Activated T-helper 1 cell treated with anti-CD3 and anti-CD28 coated beads, Interleukin-12 subunit alpha, Interleukin-12 subunit beta, Interleukin-2, Interleukin-4 antibody, amounts not matched to agents 30 ng/mL and 10 ng/mL and 1 ng/mL, durations not matched to agents 14 hours and 24 hours and 36 hours (primary cell): Measurements from ENCODE around the gene CREB3. TPM values are rescaled to one million over a fixed set of nuclear protein-coding genes. Genes with fewer than 3 reads are reported as not detected.

Source experiments
- total RNA-seq: library from RNA; stranded (reverse); gene quantifications from 2 replicates; pipeline ENCODE4 v1.2.3, GENCODE V29; 2022

The CREB3 gene
- total RNA-seq, 1 donor from 2014 or later, result 32.1 TPM

Other genes starting within 250 kb of the CREB3 start
- 4.4 and 5.8 TPM in 2 replicates for gene RUSC2, start 242.6 kb upstream of the CREB3 start, total RNA-seq
- gene TESK1, start 127.4 kb upstream of the CREB3 start, total RNA-seq, result 61.5 and 62.1 TPM in 2 replicates
- gene CD72, start 114.3 kb upstream of the CREB3 start, total RNA-seq, result 8.3 and 9.6 TPM in 2 replicates
- 86.6 and 90.5 TPM in 2 replicates for gene SIT1, start 81.7 kb upstream of the CREB3 start, total RNA-seq
- gene RMRP, start 74.6 kb upstream of the CREB3 start, total RNA-seq, result 5,317 and 5,787 TPM in 2 replicates
- gene CCDC107, start 74.4 kb upstream of the CREB3 start, total RNA-seq, result 20.6 and 24.0 TPM in 2 replicates
- 7.9 and 8.8 TPM in 2 replicates for gene ARHGEF39, start 67.5 kb upstream of the CREB3 start, total RNA-seq
- 0.44 TPM in 1 of 2 replicates, not detected in the other for gene CA9, start 58.7 kb upstream of the CREB3 start, total RNA-seq
- 2.5 and 4.5 TPM in 2 replicates for gene TPM2, start 42.7 kb upstream of the CREB3 start, total RNA-seq
- gene TLN1, start 471 bp upstream of the CREB3 start, total RNA-seq, result 229 and 230 TPM in 2 replicates
- gene GBA2, start 16.6 kb downstream of the CREB3 start, total RNA-seq, result 54.7 and 58.4 TPM in 2 replicates
- gene RGP1, start 16.6 kb downstream of the CREB3 start, total RNA-seq, result 18.4 and 18.9 TPM in 2 replicates
- not detected in 2 replicates for gene MSMP, start 21.6 kb downstream of the CREB3 start, total RNA-seq
- 9.3 and 10.4 TPM in 2 replicates for gene NPR2, start 58.9 kb downstream of the CREB3 start, total RNA-seq
- 0.66 and 1.0 TPM in 2 replicates for gene SPAG8, start 79.6 kb downstream of the CREB3 start, total RNA-seq
- gene HINT2, start 82.4 kb downstream of the CREB3 start, total RNA-seq, result 47.5 and 55.3 TPM in 2 replicates
- not detected in 2 replicates for gene FAM221B, start 96.1 kb downstream of the CREB3 start, total RNA-seq
- gene TMEM8B, start 96.6 kb downstream of the CREB3 start, total RNA-seq, result 1.7 and 1.9 TPM in 2 replicates
- gene OR13J1, start 137.7 kb downstream of the CREB3 start, total RNA-seq, result not detected in 2 replicates
- not detected in 2 replicates for gene HRCT1, start 173.5 kb downstream of the CREB3 start, total RNA-seq
- not detected in 2 replicates for gene SPAAR, start 176.8 kb downstream of the CREB3 start, total RNA-seq
- gene OR2S2, start 225.5 kb downstream of the CREB3 start, total RNA-seq, result not detected in 2 replicates